ENCODE results near the gene KLKB1.
A peak's percentile ranks its signal among the peaks of the same experiment; 100 is the strongest.

The KLKB1 gene

GRCh38 chr4:186227221-186227620 is at the start of gene KLKB1:
TSS of gene KLKB1 (plus strand) at chr4:186227507. CDS start at chr4:186228196, 689 bp downstream.
- DNase-seq, result no peak

DNA sequence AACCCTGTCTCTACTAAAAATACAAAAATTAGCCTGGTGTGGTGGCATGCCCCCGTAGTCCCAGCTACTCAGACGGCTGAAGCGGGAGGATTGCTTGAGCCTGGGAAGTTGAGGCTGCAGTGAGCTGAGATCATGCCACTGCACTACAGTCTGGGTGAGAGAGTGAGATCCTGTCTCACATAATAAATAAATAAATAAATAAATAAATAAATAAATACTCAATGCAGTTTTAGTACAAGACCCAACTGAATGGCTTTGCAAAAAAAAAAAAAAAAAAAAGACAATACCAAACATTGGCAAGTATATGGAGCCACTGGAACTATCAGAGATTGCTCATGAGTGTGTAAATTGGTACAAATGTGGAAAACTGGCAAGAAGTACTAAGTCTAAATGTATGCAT is 39.2 kb upstream of the KLKB1 start:
- DNase-seq, result no peak

GRCh38 chr4:186189656-186190055 is 37.7 kb upstream of the KLKB1 start:
- DNase-seq, result peak; percentile 20

DNA sequence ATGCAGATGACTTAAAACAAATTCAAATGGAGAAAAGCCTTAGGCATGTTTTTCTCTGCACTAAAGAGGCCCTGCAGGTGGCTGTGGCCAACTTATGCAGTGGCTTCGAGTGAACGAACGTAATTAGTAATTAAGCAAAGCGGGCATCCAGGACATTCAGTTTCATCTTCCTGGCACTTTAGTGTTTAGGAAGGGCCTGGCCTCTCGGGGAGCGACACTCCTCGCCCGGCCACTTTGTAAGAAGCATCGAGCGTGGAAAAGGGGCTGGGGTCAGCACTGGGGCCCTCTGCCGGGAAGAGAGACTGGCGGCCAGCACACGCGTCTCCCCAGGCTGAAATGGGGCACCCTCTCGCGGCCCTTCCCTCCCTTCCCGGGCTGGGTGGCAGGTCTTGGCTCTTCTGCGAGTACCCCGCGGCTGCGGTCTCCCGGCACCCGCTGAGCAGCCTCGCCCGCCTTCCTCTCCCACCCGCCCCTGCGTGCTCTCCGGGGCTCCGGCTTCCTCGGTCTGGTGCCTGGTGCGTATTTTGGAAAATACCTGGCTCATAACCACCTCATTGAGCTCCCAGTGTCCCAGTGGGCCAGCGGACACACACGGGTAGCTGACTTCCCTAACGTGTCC is 36.6 kb upstream of the KLKB1 start:
- peak; percentile 69 for DNase-seq

DNA sequence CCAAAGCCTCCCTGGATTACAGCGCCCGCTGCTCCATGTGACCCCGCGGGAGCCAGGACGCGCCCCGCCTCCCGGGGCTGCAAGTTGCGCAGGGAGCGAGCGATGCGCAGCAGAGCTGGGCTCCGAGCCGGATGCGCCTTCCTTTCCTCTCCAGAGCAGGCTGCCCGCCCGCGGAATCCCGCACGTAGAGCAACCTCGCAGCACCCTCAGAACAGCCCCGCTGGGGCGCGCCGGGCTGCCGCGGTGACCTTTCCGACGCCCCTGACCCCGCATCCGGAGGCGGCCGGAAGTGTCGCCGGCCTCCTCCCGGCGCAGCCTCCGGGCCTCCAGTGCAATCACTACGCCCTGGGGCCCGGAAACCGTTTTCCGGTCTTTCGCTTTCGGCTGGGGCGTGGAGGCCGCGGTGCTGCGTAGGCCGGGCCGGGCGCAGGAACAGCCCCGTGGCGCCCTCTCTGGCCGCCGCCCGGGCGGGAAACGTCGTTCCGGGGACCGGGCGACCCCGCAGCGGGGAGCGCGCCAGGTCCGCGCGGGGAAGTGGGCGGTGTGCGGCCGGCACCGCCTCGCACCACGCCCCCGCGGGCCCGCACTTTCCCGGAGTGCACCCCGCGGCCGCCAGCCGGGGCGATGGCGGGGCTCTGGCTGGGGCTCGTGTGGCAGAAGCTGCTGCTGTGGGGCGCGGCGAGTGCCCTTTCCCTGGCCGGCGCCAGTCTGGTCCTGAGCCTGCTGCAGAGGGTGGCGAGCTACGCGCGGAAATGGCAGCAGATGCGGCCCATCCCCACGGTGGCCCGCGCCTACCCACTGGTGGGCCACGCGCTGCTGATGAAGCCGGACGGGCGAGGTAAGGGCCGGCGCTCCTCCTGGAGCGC is 35.9 kb upstream of the KLKB1 start, which contains the start of gene CYP4V2:
Gene CYP4V2 (plus strand): TSS at position 368 of the 866 bp plus-strand sequence. CDS start 257 bp downstream, at position 625.
- DNase-seq, result peak; percentile 90

DNA sequence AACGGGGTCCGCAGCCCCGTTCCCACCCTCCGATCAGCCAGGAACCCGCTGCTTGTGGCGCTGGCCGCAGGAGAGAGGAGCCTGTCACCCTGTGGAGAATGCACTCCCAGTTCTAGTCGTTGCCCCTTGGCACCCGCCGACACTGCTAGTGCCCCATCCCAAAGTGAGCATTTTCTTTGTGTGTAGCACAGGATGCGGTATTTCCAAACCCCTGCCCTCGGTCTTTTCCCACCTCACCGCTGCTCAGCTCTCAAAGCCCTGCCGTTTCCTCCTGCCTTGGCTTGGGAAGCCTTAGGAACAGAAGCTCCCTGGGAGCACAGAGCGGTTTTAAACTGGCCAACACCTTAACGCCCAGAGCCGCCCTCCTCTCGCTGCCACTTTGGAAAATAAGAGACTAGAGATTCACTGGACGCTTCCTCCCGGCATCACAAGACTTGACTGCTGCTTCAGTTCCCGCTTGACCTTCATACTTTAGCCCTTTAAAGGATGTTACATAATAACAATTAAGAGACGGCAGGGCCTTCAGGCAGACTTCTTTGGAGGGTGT is 35.2 kb upstream of the KLKB1 start:
- peak; percentile 58 for DNase-seq

- DNase-seq, result no peak
These were observed 33.5 kb upstream of the KLKB1 start for GRCh38 chr4:186193851-186194250.

DNA sequence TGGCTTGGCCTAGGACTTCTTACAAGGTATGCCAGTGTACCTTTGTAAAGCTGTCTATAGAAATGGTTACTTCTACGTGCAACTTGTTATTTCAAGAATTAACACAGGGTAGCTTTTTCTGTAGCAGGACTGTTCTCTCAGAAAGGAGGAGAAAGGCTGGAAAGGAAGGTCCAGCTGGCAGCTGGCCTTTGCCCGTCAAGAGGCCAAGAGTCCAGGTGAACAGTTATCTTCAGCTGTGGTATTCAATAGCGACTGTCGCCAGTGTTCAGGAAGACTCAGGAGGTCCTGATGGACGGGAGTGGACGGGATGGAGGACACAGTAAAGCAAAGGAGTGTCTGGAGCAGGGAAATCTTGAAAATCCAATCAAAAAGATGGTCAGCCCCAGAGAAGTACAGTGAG is 31.2 kb upstream of the KLKB1 start:
- no peak for DNase-seq

DNA sequence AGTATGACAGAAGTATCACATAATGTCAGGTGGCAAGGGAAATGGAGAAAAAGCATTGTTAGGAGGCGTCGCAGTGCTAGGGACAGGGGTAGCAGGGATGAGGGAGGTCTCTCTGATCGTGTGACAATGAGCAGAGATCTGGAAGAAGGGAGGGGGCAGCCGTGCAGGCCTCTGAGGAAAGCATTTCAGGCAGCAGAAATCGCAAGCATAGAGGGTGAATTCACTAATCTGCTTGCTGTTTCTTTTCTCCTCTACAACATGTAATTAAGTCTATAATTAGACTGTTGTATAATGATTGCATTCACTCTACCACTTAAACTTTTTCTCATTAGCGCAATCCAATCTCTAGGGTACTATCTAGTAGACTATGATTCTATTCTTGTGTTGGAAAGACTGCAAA is 26.8 kb upstream of the KLKB1 start:
- no peak for DNase-seq

- DNase-seq, result no peak
These were observed 26.3 kb upstream of the KLKB1 start for GRCh38 chr4:186201010-186201409.

DNA sequence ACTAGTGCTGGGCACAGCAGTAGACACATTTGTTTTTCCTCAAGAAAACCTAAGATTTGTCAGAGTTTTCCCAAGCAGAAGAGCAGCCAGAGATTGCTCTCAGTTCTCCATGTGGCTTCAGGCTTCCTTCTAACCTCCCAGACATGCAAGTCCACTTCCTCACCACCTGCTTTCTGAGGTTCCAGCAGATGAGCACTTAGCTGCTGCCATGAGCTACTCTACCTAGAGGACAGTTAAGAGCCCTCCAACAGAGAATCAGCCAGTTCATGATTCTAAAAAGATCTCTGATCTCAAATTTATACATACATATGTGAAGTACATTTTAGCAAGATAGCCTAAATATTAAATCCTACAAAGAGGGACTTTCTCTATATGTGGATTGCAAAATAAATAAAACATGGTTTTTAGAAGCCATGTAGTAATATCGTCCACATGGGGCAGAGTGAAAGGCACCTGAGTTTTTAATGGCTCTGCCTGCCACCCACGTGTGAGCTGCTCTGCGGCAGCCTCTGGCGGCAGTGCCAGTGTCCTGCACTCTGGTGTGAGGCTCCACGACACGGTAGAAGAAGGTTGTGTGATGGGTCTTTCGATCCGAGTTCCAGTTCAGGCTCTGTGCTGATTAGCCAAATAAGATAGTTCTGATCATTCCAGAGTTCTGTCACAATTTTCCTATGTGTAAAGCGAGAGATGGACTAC is 25.6 kb upstream of the KLKB1 start:
- DNase-seq, result peak; percentile 86

- no peak for DNase-seq
These were observed 24.7 kb upstream of the KLKB1 start for GRCh38 chr4:186202490-186203140.

DNA sequence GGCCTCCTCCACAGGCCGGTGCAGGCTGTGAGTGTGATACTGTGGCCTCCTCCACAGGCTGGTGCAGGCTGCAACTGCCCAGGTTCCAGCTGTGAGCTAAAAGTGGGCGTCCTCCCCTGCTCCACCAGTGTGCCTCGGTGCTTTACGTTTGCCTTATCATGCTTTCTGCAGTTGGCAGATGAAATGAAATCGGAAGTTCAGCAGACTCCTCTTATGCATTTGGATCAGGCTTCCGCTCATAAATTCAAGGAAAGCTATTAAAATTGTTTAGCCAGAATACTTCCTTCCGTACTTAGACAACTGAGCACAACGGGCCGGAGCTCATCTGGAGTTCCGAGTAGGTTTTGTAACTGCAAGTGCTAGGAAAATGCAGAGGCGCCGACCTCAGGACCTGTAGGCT is 23.9 kb upstream of the KLKB1 start:
- peak; percentile 82 for DNase-seq

GRCh38 chr4:186204103-186204559 is 23.2 kb upstream of the KLKB1 start:
- peak; percentile 81 for DNase-seq

DNA sequence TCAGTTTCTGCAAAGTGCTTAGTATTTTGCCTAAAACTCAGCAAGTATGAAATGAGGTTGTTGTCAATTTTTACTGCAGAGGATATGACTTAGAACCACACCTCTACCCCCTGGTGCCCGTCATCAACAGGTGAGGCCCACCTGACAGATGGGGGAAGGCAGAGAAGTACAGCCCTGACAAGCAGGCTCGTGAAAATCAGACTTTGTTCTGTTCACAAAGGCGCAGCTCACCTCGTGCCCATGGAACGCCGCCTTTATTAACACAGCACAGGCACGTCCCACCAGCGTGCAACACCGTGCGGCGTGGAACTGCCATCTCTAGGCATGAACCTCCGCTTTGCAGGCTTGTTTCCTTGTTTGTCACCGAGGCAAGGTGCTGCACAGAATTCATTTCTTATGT is 22.6 kb upstream of the KLKB1 start:
- DNase-seq, result no peak

DNA sequence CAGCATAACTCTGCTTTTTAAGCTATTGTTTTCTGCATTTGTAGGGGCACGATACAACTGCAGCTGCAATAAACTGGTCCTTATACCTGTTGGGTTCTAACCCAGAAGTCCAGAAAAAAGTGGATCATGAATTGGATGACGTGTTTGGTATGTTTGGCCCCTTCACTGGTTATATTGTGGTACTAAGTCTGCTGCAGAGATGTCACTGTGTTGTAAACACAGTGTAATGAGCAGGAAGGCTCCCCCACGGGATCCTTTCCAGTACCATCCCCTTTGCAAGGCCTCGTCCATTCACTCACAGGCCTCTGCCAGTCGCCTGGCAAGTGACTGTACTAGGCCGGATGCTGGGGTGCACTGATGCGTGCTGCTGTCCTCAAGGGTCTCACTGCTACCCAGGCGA is 22.2 kb upstream of the KLKB1 start:
- DNase-seq, result no peak

- no peak for DNase-seq
These were observed 10.8 kb upstream of the KLKB1 start for GRCh38 chr4:186216465-186217024.

- DNase-seq, result no peak
These were observed 9.5 kb upstream of the KLKB1 start for GRCh38 chr4:186217733-186218293.

GRCh38 chr4:186221624-186222023 is 5.7 kb upstream of the KLKB1 start:
- no peak for DNase-seq

- DNase-seq, result no peak
These were observed 1.5 kb upstream of the KLKB1 start for GRCh38 chr4:186225848-186226247.

GRCh38 chr4:186226521-186227189 is 652 bp upstream of the KLKB1 start:
- no peak for DNase-seq
